OCI-LY7 (cell line): ENCODE results near the gene FANCD2OS. TPM values are rescaled to one million over a fixed set of nuclear protein-coding genes. Genes with fewer than 3 reads are reported as not detected.

Experiments used
- BruUV-seq: library from RNA; stranded (reverse); fragments of 400-500 nt; replicated peaks from 2 replicates; lab custom pipeline; 2021; lab: Mats Ljungman, UMichigan
- CTCF ChIA-PET: fragments of 300-600 bp; sonication (Branson Sonifier 250); formaldehyde crosslinking; loops from one replicate; lab custom pipeline; 2022; ENCODE audit warnings: antibody characterized with exemption; ENCODE audit not compliant: unreplicated experiment; lab: Charles Lee
- POLR2A ChIA-PET: fragments of 300-600 bp; sonication (Branson Sonifier 250); formaldehyde crosslinking; loops from one replicate; lab custom pipeline; 2022; ENCODE audit warnings: antibody characterized with exemption; lab: Charles Lee
- DNase-seq: peaks from one replicate; pipeline ENCODE4 v3.0.0-alpha.2; 2015; ENCODE audit warnings: low spot score
- H2AFZ ChIP-seq: fragments of 200-600 bp; sonication (generic), shearing (Covaris generic); 2 replicates; pipeline ENCODE4 v1.6.1; 2014; ENCODE audit warnings: mild to moderate bottlenecking, antibody characterized with exemption, low read length, moderate library complexity
- H3K27ac ChIP-seq: fragments of 200-600 bp; sonication (generic); 2 replicates; pipeline ENCODE4 v1.5.1; 2014; ENCODE audit warnings: mixed run types, low read depth, mild to moderate bottlenecking, moderate library complexity, low read length, inconsistent platforms; ENCODE audit not compliant: poor library complexity, severe bottlenecking
- H3K36me3 ChIP-seq: fragments of 200-600 bp; sonication (generic); 2 replicates; pipeline ENCODE4 v1.6.1; 2014; ENCODE audit warnings: mild to moderate bottlenecking, antibody characterized with exemption, low read length, moderate library complexity, mixed read lengths; ENCODE audit not compliant: insufficient read depth
- H3K4me1 ChIP-seq: fragments of 200-600 bp; sonication (generic); 2 replicates; pipeline ENCODE4 v1.5.1; 2014; ENCODE audit warnings: mild to moderate bottlenecking, low read length; ENCODE audit not compliant: insufficient read depth, poor library complexity, severe bottlenecking
- H3K4me2 ChIP-seq: fragments of 200-600 bp; sonication (generic); 2 replicates; pipeline ENCODE4 v1.6.1; 2014; ENCODE audit warnings: mild to moderate bottlenecking, low read length
- H3K4me3 ChIP-seq: fragments of 200-600 bp; sonication (generic); 2 replicates; pipeline ENCODE4 v1.5.1; 2014; ENCODE audit warnings: mild to moderate bottlenecking, low read depth, low read length; ENCODE audit not compliant: poor library complexity, severe bottlenecking
- H3K79me2 ChIP-seq: fragments of 200-600 bp; sonication (generic); 2 replicates; pipeline ENCODE4 v1.6.1; 2016; ENCODE audit warnings: low read depth, mild to moderate bottlenecking, low read length, moderate library complexity, mixed read lengths; ENCODE audit not compliant: insufficient read depth
- H3K9me2 ChIP-seq: fragments of 200-600 bp; sonication (generic); 2 replicates; pipeline ENCODE4 v1.6.1; 2016; ENCODE audit warnings: mild to moderate bottlenecking, low read length, mixed read lengths; ENCODE audit not compliant: insufficient read depth
- H3K9me3 ChIP-seq: fragments of 200-600 bp; sonication (generic); 2 replicates; pipeline ENCODE4 v1.6.1; 2014; ENCODE audit warnings: mild to moderate bottlenecking, mixed run types, low read length, mixed read lengths
- H4K20me1 ChIP-seq: fragments of 200-600 bp; sonication (generic); 2 replicates; pipeline ENCODE4 v1.6.1; 2014; ENCODE audit warnings: mild to moderate bottlenecking, antibody characterized with exemption, low read length, moderate library complexity, mixed read lengths; ENCODE audit not compliant: insufficient read depth
- EZH2phosphoT487 ChIP-seq: fragments of 200-600 bp; sonication (generic); IDR thresholded peaks from 2 replicates; pipeline ENCODE4 v1.6.1; 2018; ENCODE audit warnings: low read depth, borderline replicate concordance, mild to moderate bottlenecking, mixed run types, antibody characterized with exemption, low read length, moderate library complexity, mixed read lengths
- intact Hi-C: fragments of 100-400 bp; cut with micrococcal nuclease; formaldehyde crosslinking; loops from one replicate; pipeline ENCODE4 v1.10.0; 2022; ENCODE audit not compliant: unreplicated experiment
- total RNA-seq, 2 experiments: library from RNA; depleted of rRNA in 1 of 2; stranded (reverse); fragments of >200 nt in 1 of 2; shearing (Covaris generic) in 1 of 2; gene quantifications; 2 replicates each; pipeline ENCODE4 v1.2.3, GENCODE V29; 2014 to 2022
- TF ChIP-seq, protein P1 (sequence below): fragments of 200-600 bp; sonication (generic); conservative IDR thresholded peaks from 2 replicates; pipeline ENCODE4 v1.5.1; 2014; ENCODE audit warnings: mild to moderate bottlenecking, antibody characterized with exemption, low read length, moderate library complexity, mixed read lengths

FANCD2OS gene
- total RNA-seq, 2 experiments from 2014 or later: not detected

DNA sequence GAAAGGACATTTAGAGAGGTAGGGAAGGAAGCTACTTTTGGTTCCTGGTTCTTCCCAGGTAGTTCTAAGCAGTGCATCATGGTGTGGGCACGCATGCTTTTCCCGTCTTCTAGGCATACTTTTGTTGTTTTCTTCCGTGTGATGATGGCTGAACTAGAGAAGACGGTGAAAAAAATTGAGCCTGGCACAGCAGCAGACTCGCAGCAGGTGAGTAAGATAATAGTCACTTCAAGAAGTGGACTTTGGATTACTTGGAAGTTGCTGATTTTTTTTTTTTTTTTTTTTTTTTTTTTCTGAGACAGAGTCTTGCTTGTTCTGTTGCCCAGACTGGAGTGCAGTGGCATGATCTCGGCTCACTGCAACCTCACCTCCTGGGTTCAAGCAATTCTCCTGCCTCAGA is 17.9 kb downstream of the FANCD2OS start:
- H3K79me2 ChIP-seq: no peaks in the 10 kb centered on the region
- intact Hi-C loops: no loop called here
- no peaks in the 10 kb centered on the region for H3K4me1 ChIP-seq
- no peak for TF ChIP-seq EZH2phosphoT487
- TF ChIP-seq, protein P1, sequence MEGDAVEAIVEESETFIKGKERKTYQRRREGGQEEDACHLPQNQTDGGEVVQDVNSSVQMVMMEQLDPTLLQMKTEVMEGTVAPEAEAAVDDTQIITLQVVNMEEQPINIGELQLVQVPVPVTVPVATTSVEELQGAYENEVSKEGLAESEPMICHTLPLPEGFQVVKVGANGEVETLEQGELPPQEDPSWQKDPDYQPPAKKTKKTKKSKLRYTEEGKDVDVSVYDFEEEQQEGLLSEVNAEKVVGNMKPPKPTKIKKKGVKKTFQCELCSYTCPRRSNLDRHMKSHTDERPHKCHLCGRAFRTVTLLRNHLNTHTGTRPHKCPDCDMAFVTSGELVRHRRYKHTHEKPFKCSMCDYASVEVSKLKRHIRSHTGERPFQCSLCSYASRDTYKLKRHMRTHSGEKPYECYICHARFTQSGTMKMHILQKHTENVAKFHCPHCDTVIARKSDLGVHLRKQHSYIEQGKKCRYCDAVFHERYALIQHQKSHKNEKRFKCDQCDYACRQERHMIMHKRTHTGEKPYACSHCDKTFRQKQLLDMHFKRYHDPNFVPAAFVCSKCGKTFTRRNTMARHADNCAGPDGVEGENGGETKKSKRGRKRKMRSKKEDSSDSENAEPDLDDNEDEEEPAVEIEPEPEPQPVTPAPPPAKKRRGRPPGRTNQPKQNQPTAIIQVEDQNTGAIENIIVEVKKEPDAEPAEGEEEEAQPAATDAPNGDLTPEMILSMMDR: no peak
- POLR2A ChIA-PET: interaction anchor here (0.5 to 0.7 kb wide), 2 partner anchors 8 to 10 kb away, joined by 3 to 5 read pairs; no protein-coding TSS in a partner anchor
- peaks cover 84% of the 10 kb centered on the region for H3K36me3 ChIP-seq
- H2AFZ ChIP-seq: no peak overlapping the region
- no peak overlapping the region for H3K4me3 ChIP-seq
- no peaks in the 10 kb centered on the region for H4K20me1 ChIP-seq
- no peak overlapping the region for H3K27ac ChIP-seq
- no peak overlapping the region for H3K4me2 ChIP-seq
- CTCF ChIA-PET: interaction anchor here (0.7 kb wide), 1 partner anchor 27 kb away, joined by 3 read pairs; no protein-coding TSS in a partner anchor
- BruUV-seq: no TSS peak
- H3K9me2 ChIP-seq: no peaks in the 10 kb centered on the region
- no peaks in the 10 kb centered on the region for H3K9me3 ChIP-seq
- no peak for DNase-seq

DNA sequence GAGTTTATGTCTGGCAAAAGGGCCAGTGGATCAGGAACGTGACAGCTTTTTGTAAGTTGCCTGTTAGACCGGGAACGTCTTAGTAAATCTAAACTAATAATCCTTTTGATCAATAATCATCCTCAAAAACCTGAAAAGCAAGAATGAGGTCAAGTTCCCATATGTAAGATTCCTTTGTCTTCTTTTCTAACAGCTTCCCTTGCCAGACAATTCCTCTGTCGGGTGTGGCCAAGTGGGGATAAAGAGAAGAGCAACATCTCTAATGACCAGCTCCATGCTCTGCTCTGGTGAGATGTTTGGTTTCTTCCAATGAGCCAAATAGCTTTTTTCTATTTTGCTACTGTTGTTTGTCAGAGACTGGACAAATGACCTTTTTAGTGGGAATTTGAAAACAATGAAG is 19.8 kb downstream of the FANCD2OS start:
- no peaks in the 10 kb centered on the region for H4K20me1 ChIP-seq
- H2AFZ ChIP-seq: no peak overlapping the region
- intact Hi-C loops: no loop called here
- H3K9me3 ChIP-seq: no peaks in the 10 kb centered on the region
- TF ChIP-seq, protein P1: no peak
- TF ChIP-seq EZH2phosphoT487: no peak
- H3K9me2 ChIP-seq: no peaks in the 10 kb centered on the region
- H3K4me3 ChIP-seq: no peak overlapping the region
- H3K4me2 ChIP-seq: no peak overlapping the region
- H3K27ac ChIP-seq: no peak overlapping the region
- peaks cover 83% of the 10 kb centered on the region for H3K36me3 ChIP-seq
- no peaks in the 10 kb centered on the region for H3K4me1 ChIP-seq
- CTCF ChIA-PET: no interaction called here
- BruUV-seq: no TSS peak
- H3K79me2 ChIP-seq: no peaks in the 10 kb centered on the region
- POLR2A ChIA-PET: interaction anchor here (0.8 kb wide), 1 partner anchor 14 kb away, joined by 3 read pairs; no protein-coding TSS in a partner anchor
- no peak for DNase-seq

DNA sequence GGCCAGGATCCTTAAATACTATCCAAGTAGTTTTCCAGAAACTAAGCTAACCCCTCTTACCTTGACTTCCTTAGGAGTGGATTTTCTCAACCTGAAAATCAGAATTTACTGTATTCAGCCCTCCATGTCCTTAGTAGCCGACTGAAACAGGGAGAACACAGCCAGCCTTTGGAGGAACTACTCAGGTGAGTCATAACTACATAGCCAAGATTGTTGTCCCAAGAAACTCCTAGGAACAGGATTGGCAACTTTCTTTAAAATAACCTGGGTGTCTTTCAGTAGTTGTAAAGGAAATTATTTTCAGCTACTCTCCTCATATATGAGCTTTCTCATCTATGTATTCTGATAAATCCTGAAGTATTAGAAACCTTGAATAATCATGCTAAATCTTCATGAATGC is 22.3 kb downstream of the FANCD2OS start:
- no peaks in the 10 kb centered on the region for H3K79me2 ChIP-seq
- no peaks in the 10 kb centered on the region for H3K4me1 ChIP-seq
- H3K27ac ChIP-seq: no peak overlapping the region
- ChIA-PET POLR2A (interaction anchor here (0.5 to 1.2 kb wide), 3 partner anchors 152 to 166 kb away, joined by 3 to 4 read pairs (median 3); partner anchors contain the start of gene TATDN2), CTCF (no interaction called here)
- no TSS peak for BruUV-seq
- no peak overlapping the region for H3K4me2 ChIP-seq
- H3K36me3 ChIP-seq: peaks cover 92% of the 10 kb centered on the region
- no peak for DNase-seq
- no peak for TF ChIP-seq EZH2phosphoT487
- TF ChIP-seq, protein P1: no peak
- no peaks in the 10 kb centered on the region for H3K9me2 ChIP-seq
- intact Hi-C loops: no loop called here
- no peaks in the 10 kb centered on the region for H3K9me3 ChIP-seq
- no peak overlapping the region for H2AFZ ChIP-seq
- no peaks in the 10 kb centered on the region for H4K20me1 ChIP-seq
- no peak overlapping the region for H3K4me3 ChIP-seq
